GM23338 (cell line): ENCODE results near the gene SLC9A3. TPM values are rescaled to one million over a fixed set of nuclear protein-coding genes. Genes with fewer than 3 reads are reported as not detected.

Source experiments
- ATAC-seq: fragments of 200-7000 bp; cut with Tn5 transposase; 3 replicates; pipeline ENCODE4 v1.9.1; 2020
- DNase-seq: peaks from one replicate; pipeline ENCODE4 v3.0.0-alpha.2; 2015; ENCODE audit warnings: low spot score
- H2AFZ ChIP-seq: fragments of 200-600 bp; sonication (generic); 2 replicates; pipeline ENCODE4 v1.8.0; 2016; ENCODE audit warnings: antibody characterized with exemption, mild to moderate bottlenecking, moderate library complexity
- H3F3A ChIP-seq: fragments of 200-600 bp; sonication (generic); replicated peaks from 2 replicates; pipeline ENCODE4 v1.8.0; 2017; ENCODE audit warnings: antibody characterized with exemption, mixed run types, low read depth
- H3K27ac ChIP-seq: fragments of 200-600 bp; sonication (generic); 2 replicates; pipeline ENCODE4 v1.6.1; 2016; ENCODE audit warnings: low read depth
- H3K27me3 ChIP-seq: fragments of 200-600 bp; sonication (generic); 2 replicates; pipeline ENCODE4 v1.8.0; 2016; ENCODE audit warnings: mild to moderate bottlenecking, mixed run types, moderate library complexity; ENCODE audit not compliant: insufficient read depth
- H3K36me3 ChIP-seq: fragments of 200-600 bp; sonication (generic); 2 replicates; pipeline ENCODE4 v1.8.0; 2016; ENCODE audit warnings: mild to moderate bottlenecking; ENCODE audit not compliant: insufficient read depth
- H3K4me1 ChIP-seq: fragments of 200-600 bp; sonication (generic); 2 replicates; pipeline ENCODE4 v1.8.0; 2016; ENCODE audit warnings: mild to moderate bottlenecking, moderate library complexity; ENCODE audit not compliant: insufficient read depth
- H3K4me2 ChIP-seq: fragments of 200-600 bp; sonication (generic); 2 replicates; pipeline ENCODE4 v1.7.1; 2017; ENCODE audit warnings: mixed run types
- H3K4me3 ChIP-seq: fragments of 200-600 bp; sonication (generic); 2 replicates; pipeline ENCODE4 v1.6.1; 2016; ENCODE audit warnings: mixed run types
- H3K79me2 ChIP-seq: fragments of 200-600 bp; sonication (generic); replicated peaks from 2 replicates; pipeline ENCODE4 v1.8.0; 2017; ENCODE audit warnings: mild to moderate bottlenecking; ENCODE audit not compliant: insufficient read depth
- H3K9me2 ChIP-seq: fragments of 200-600 bp; sonication (generic); 2 replicates; pipeline ENCODE4 v1.8.0; 2017; ENCODE audit not compliant: insufficient read depth
- H4K20me1 ChIP-seq: fragments of 200-600 bp; sonication (generic); replicated peaks from 2 replicates; pipeline ENCODE4 v1.8.0; 2017; ENCODE audit warnings: mild to moderate bottlenecking; ENCODE audit not compliant: insufficient read depth
- H3K27ac Mint-ChIP-seq: 2 replicates; pipeline ENCODE4 v1.8.0; 2020; ENCODE audit warnings: inconsistent platforms, mild to moderate bottlenecking, moderate library complexity, mixed read lengths
- H3K27me3 Mint-ChIP-seq: 3 replicates; pipeline ENCODE4 v1.8.0; 2022; ENCODE audit warnings: low read depth, mild to moderate bottlenecking, moderate library complexity, mixed read lengths, inconsistent platforms; ENCODE audit not compliant: insufficient read depth, poor library complexity
- H3K36me3 Mint-ChIP-seq: 3 replicates; pipeline ENCODE4 v1.8.0; 2021; ENCODE audit warnings: low read depth, mild to moderate bottlenecking, inconsistent platforms, moderate library complexity, mixed read lengths
- H3K4me1 Mint-ChIP-seq: 3 replicates; pipeline ENCODE4 v1.8.0; 2020; ENCODE audit warnings: mild to moderate bottlenecking, inconsistent platforms, mixed read lengths
- H3K4me3 Mint-ChIP-seq: 3 replicates; pipeline ENCODE4 v1.8.0; 2021; ENCODE audit warnings: moderate library complexity, mild to moderate bottlenecking, inconsistent platforms, mixed read lengths
- H3K9me3 Mint-ChIP-seq: 3 replicates; pipeline ENCODE4 v1.8.0; 2020; ENCODE audit warnings: moderate library complexity, mild to moderate bottlenecking, inconsistent platforms, mixed read lengths
- CREB1 ChIP-seq: fragments of 250-450 bp; sonication (Bioruptor Pico); IDR thresholded peaks from 2 replicates; pipeline ENCODE4 v1.5.0; 2020; ENCODE audit warnings: low read depth, mild to moderate bottlenecking, moderate library complexity
- ETS1 ChIP-seq: IDR thresholded peaks from 2 replicates; pipeline ENCODE4 v1.6.1; 2016; ENCODE audit warnings: antibody characterized with exemption
- EZH2 ChIP-seq: fragments of 200-600 bp; sonication (generic); IDR thresholded peaks from one replicate; pipeline ENCODE4 v1.8.0; 2017; ENCODE audit warnings: antibody characterized with exemption, mild to moderate bottlenecking, low read depth; ENCODE audit not compliant: unreplicated experiment
- EZH2phosphoT487 ChIP-seq: fragments of 200-600 bp; sonication (generic); IDR thresholded peaks from one replicate; pipeline ENCODE4 v1.8.1; 2018; ENCODE audit warnings: antibody characterized with exemption; ENCODE audit not compliant: unreplicated experiment
- JUNB ChIP-seq: IDR thresholded peaks from one replicate; pipeline ENCODE4 v1.6.1; 2016; ENCODE audit warnings: antibody characterized with exemption; ENCODE audit not compliant: unreplicated experiment
- NANOG ChIP-seq: IDR thresholded peaks from 2 replicates; pipeline ENCODE4 v1.6.1; 2016; ENCODE audit warnings: antibody characterized with exemption, borderline replicate concordance
- POLR2AphosphoS5 ChIP-seq: IDR thresholded peaks from 2 replicates; pipeline ENCODE4 v1.6.1; 2016; ENCODE audit warnings: antibody characterized with exemption, low read depth
- REST ChIP-seq: IDR thresholded peaks from one replicate; pipeline ENCODE4 v1.6.1; 2018; ENCODE audit warnings: antibody characterized with exemption; ENCODE audit not compliant: unreplicated experiment
- ZNF114 ChIP-seq: fragments of 250-450 bp; sonication (Bioruptor Pico); IDR thresholded peaks from 2 replicates; pipeline ENCODE4 v1.5.0; 2020; ENCODE audit warnings: mild to moderate bottlenecking, moderate library complexity
- ZNF331 ChIP-seq: fragments of 250-450 bp; sonication (Bioruptor Pico); IDR thresholded peaks from 2 replicates; pipeline ENCODE4 v1.5.0; 2020; ENCODE audit warnings: low read depth, mild to moderate bottlenecking, moderate library complexity
- polyA plus RNA-seq: library from polyadenylated mRNA; unstranded; fragments of >200 nt; fragmentation: Nextera tagmentation; extraction: Ambion mirVana; gene quantifications from 2 replicates; pipeline ENCODE4 v1.2.1, GENCODE V29; 2016
- total RNA-seq: library from RNA; depleted of rRNA; stranded (reverse); fragments of >200 nt; shearing (Covaris generic); gene quantifications from 2 replicates; pipeline ENCODE4 v1.2.3, GENCODE V29; 2014
- TF ChIP-seq, protein P1 (sequence below), 2 experiments: fragments of 200-600 bp in 1 of 2; sonication (generic) in 1 of 2; conservative IDR thresholded peaks; 2 replicates each; pipeline versions ENCODE4 v1.5.1 to v1.6.1; 2016 to 2017; ENCODE audit warnings: antibody characterized with exemption in 2 of 2, low read depth in 2 of 2, mild to moderate bottlenecking in 2 of 2, moderate library complexity in 1 of 2

SLC9A3 gene
- total and polyA plus RNA-seq, 2 experiments from 2014 or later, result 0.39 to 3.1 TPM

DNA sequence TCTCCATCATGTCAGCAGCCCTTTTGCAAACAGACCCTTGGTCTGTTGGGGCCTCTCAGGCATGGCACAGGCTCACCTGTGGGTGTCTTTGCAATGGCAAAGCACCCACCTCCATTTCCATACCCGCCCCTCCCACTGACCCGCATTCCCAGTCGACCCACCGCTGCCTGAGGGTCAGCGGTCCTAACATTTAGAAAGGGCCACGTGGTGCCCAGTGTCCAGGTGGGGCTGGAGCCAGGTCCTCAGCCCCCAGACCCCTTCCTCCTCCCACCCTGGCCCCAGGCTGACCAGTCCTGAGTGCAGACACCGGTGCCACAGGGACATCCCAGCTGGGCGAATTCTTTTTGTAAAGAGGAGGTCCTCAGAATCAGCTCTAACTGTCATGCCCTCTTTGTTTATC is 44.6 kb upstream of the SLC9A3 start:
- H3K79me2 ChIP-seq, result no peaks in the 10 kb centered on the region
- H3K4me2 ChIP-seq, result no peak overlapping the region
- peaks cover 14% of the 10 kb centered on the region for H3K27me3 ChIP-seq
- H2AFZ ChIP-seq, result no peak overlapping the region
- Mint-ChIP-seq H3K4me3 (no peak overlapping the region), H3K9me3 (no peaks in the 10 kb centered on the region; the same call in 1 of the 3 replicates), H3K4me1 (no peaks in the 10 kb centered on the region; the same call in 1 of the 3 replicates), H3K27me3 (peaks cover 17% of the 10 kb centered on the region), H3K36me3 (no peaks in the 10 kb centered on the region; the same call in 2 of the 3 replicates), H3K27ac (no peak overlapping the region)
- no peaks in the 10 kb centered on the region; the same call in 1 of the 2 replicates for H3K4me1 ChIP-seq
- no peak overlapping the region for H3K4me3 ChIP-seq
- ATAC-seq (no peak), DNase-seq (no peak)
- TF ChIP-seq CREB1 (CRISPR knock-in tag), result no peak
- no peak for TF ChIP-seq EZH2
- no peak for TF ChIP-seq REST
- TF ChIP-seq EZH2phosphoT487, result no peak
- TF ChIP-seq JUNB, result no peak
- TF ChIP-seq, protein P1, sequence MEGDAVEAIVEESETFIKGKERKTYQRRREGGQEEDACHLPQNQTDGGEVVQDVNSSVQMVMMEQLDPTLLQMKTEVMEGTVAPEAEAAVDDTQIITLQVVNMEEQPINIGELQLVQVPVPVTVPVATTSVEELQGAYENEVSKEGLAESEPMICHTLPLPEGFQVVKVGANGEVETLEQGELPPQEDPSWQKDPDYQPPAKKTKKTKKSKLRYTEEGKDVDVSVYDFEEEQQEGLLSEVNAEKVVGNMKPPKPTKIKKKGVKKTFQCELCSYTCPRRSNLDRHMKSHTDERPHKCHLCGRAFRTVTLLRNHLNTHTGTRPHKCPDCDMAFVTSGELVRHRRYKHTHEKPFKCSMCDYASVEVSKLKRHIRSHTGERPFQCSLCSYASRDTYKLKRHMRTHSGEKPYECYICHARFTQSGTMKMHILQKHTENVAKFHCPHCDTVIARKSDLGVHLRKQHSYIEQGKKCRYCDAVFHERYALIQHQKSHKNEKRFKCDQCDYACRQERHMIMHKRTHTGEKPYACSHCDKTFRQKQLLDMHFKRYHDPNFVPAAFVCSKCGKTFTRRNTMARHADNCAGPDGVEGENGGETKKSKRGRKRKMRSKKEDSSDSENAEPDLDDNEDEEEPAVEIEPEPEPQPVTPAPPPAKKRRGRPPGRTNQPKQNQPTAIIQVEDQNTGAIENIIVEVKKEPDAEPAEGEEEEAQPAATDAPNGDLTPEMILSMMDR (conservative IDR thresholded peaks at IDR 0.05; ENCODE audit: low read depth in 2 of 2), result no peak
- no peak for TF ChIP-seq ZNF114 (CRISPR knock-in tag)
- TF ChIP-seq ZNF331 (CRISPR knock-in tag), result no peak
- no peak for TF ChIP-seq POLR2AphosphoS5
- H3K36me3 ChIP-seq, result no peaks in the 10 kb centered on the region
- no peak overlapping the region for H3K27ac ChIP-seq
- H3F3A ChIP-seq, result no peaks in the 10 kb centered on the region
- no peaks in the 10 kb centered on the region for H4K20me1 ChIP-seq
- H3K9me2 ChIP-seq, result no peaks in the 10 kb centered on the region

GRCh38 chr5:568061-568781 is 44.0 kb upstream of the SLC9A3 start:
- TF ChIP-seq NANOG, result no peak
- TF ChIP-seq ETS1, result no peak
- no peak for TF ChIP-seq JUNB
- no peak for TF ChIP-seq ZNF114 (CRISPR knock-in tag)
- Mint-ChIP-seq H3K27ac (no peak overlapping the region), H3K27me3 (peaks cover 15% of the 10 kb centered on the region), H3K9me3 (no peaks in the 10 kb centered on the region; the same call in 1 of the 3 replicates), H3K36me3 (no peaks in the 10 kb centered on the region; the same call in 2 of the 3 replicates), H3K4me3 (no peak overlapping the region), H3K4me1 (no peaks in the 10 kb centered on the region; the same call in 1 of the 3 replicates)
- no peak overlapping the region for H3K4me2 ChIP-seq
- H3K36me3 ChIP-seq, result no peaks in the 10 kb centered on the region
- DNase-seq, result no peak
- no peak; the same call in 2 of the 3 replicates for ATAC-seq
- no peak overlapping the region for H3K27ac ChIP-seq
- no peak overlapping the region for H3K4me3 ChIP-seq
- H3K27me3 ChIP-seq, result peaks cover 14% of the 10 kb centered on the region
- H3K9me2 ChIP-seq, result no peaks in the 10 kb centered on the region
- H4K20me1 ChIP-seq, result no peaks in the 10 kb centered on the region
- no peaks in the 10 kb centered on the region for H3K4me1 ChIP-seq
- 0 out of 2 replicates have a peak overlapping the region, but pooled peaks have one; percentile 14 for H2AFZ ChIP-seq
- no peaks in the 10 kb centered on the region for H3F3A ChIP-seq
- no peaks in the 10 kb centered on the region for H3K79me2 ChIP-seq
